GM15510 (cell line): ENCODE measurements around the gene ACYP1.
A peak's percentile ranks its signal among the peaks of the same experiment; 100 is the strongest.

Source experiments
- POLR2A ChIP-seq: IDR thresholded peaks from 3 replicates; pipeline ENCODE4 v1.6.1; 2011; ENCODE audit warnings: borderline replicate concordance; ENCODE audit not compliant: insufficient read length; ENCODE audit errors: extremely low read depth

Gene ACYP1

GRCh38 chr14:75063491-75064204 is at the start of gene ACYP1:
Gene ACYP1 (minus strand): TSS chr14:75064024. CDS start chr14:75063553, 471 bp downstream.
- TF ChIP-seq POLR2A: peak; percentile 60

GRCh38 chr14:75109877-75110276 is 46.1 kb upstream of the ACYP1 start:
- TF ChIP-seq POLR2A: no peak

- TF ChIP-seq POLR2A: no peak
Measured at GRCh38 chr14:75107186-75107585, 43.4 kb upstream of the ACYP1 start.

GRCh38 chr14:75101491-75101890 is 37.7 kb upstream of the ACYP1 start:
- no peak for TF ChIP-seq POLR2A

GRCh38 chr14:75098682-75099081 is 34.9 kb upstream of the ACYP1 start:
- no peak for TF ChIP-seq POLR2A

- no peak for TF ChIP-seq POLR2A
Measured at GRCh38 chr14:75098212-75098611, 34.4 kb upstream of the ACYP1 start.

GRCh38 chr14:75096959-75097358 is 33.1 kb upstream of the ACYP1 start:
- TF ChIP-seq POLR2A: no peak

GRCh38 chr14:75095690-75096089 is 31.9 kb upstream of the ACYP1 start:
- no peak for TF ChIP-seq POLR2A

GRCh38 chr14:75094896-75095295 is 31.1 kb upstream of the ACYP1 start:
- no peak for TF ChIP-seq POLR2A

- no peak for TF ChIP-seq POLR2A
Measured at GRCh38 chr14:75092698-75093097, 28.9 kb upstream of the ACYP1 start.

GRCh38 chr14:75091251-75091650 is 27.4 kb upstream of the ACYP1 start:
- no peak for TF ChIP-seq POLR2A

- TF ChIP-seq POLR2A: no peak
Measured at GRCh38 chr14:75090353-75090752, 26.5 kb upstream of the ACYP1 start.

- no peak for TF ChIP-seq POLR2A
Measured at GRCh38 chr14:75088566-75089373, 24.9 kb upstream of the ACYP1 start.

- no peak for TF ChIP-seq POLR2A
Measured at GRCh38 chr14:75088153-75088552, 24.3 kb upstream of the ACYP1 start.

GRCh38 chr14:75084513-75084912 is 20.7 kb upstream of the ACYP1 start:
- TF ChIP-seq POLR2A: no peak

- no peak for TF ChIP-seq POLR2A
Measured at GRCh38 chr14:75083271-75083670, 19.4 kb upstream of the ACYP1 start.
